Endothelial cell of umbilical vein (primary cell): ENCODE data around the gene TMEM266.

Experiments
- EZH2 ChIP-seq: IDR thresholded peaks from 2 replicates; pipeline ENCODE4 v1.6.1; 2012; ENCODE audit warnings: borderline replicate concordance, low read depth, mild to moderate bottlenecking, moderate library complexity, low read length, inconsistent platforms; ENCODE audit not compliant: severe bottlenecking
- GATA2 ChIP-seq: IDR thresholded peaks from 2 replicates; pipeline ENCODE4 v1.7.0; 2011; ENCODE audit warnings: low read depth, mild to moderate bottlenecking, moderate library complexity, mixed read lengths, low read length; ENCODE audit not compliant: insufficient read length, insufficient read depth
- JUN ChIP-seq: IDR thresholded peaks from 2 replicates; pipeline ENCODE4 v1.6.1; 2011; ENCODE audit warnings: borderline replicate concordance, low read depth; ENCODE audit not compliant: insufficient read length, insufficient read depth
- MYC ChIP-seq: IDR thresholded peaks from one replicate; pipeline ENCODE4 v1.6.1; 2011; ENCODE audit warnings: mild to moderate bottlenecking, low read depth, low read length
- POLR2A ChIP-seq: IDR thresholded peaks from 2 replicates; pipeline ENCODE4 v1.6.1; 2012; ENCODE audit warnings: low read depth, mild to moderate bottlenecking, control low read depth, low read length
- POLR2AphosphoS5 ChIP-seq: IDR thresholded peaks from 2 replicates; pipeline ENCODE4 v1.6.1; 2012; ENCODE audit warnings: low read depth, mild to moderate bottlenecking, control low read depth, low read length, moderate library complexity; ENCODE audit not compliant: insufficient read depth
- TF ChIP-seq, protein P1 (sequence below), 2 donors: IDR thresholded peaks; 1 replicate in 1 of 2; 2 replicates in 1 of 2; pipeline ENCODE4 v1.5.1; 2011; ENCODE audit warnings: low read length in 2 of 2, mild to moderate bottlenecking in 2 of 2, moderate library complexity in 2 of 2, control low read depth in 1 of 2, inconsistent platforms in 1 of 2, low read depth in 1 of 2; ENCODE audit not compliant: insufficient read depth in 1 of 2; ENCODE audit errors: extremely low read depth in 1 of 2
- TF ChIP-seq, protein P2 (sequence below): IDR thresholded peaks from 2 replicates; pipeline ENCODE4 v1.6.1; 2011; ENCODE audit not compliant: insufficient read depth, insufficient read length

DNA sequence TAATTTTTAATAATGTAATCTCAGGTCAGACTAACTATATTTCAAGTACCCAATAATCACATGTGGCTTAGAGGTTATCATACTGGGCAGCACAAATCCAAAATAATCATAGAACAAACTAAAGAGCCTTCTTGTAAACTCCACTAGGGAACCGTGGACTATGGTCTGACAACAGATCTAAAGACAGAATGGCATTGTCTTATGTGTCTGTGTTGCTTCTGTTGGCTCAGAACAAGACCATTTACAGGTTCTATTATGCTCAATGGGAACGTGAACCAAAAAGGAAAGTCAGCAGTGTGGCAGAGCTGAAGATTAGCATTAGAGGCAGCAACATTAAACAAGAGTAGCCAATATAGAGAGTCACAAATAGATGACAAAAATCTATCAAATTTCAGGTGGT, 176.6 kb downstream of the TMEM266 start:
- TF ChIP-seq, protein P1, sequence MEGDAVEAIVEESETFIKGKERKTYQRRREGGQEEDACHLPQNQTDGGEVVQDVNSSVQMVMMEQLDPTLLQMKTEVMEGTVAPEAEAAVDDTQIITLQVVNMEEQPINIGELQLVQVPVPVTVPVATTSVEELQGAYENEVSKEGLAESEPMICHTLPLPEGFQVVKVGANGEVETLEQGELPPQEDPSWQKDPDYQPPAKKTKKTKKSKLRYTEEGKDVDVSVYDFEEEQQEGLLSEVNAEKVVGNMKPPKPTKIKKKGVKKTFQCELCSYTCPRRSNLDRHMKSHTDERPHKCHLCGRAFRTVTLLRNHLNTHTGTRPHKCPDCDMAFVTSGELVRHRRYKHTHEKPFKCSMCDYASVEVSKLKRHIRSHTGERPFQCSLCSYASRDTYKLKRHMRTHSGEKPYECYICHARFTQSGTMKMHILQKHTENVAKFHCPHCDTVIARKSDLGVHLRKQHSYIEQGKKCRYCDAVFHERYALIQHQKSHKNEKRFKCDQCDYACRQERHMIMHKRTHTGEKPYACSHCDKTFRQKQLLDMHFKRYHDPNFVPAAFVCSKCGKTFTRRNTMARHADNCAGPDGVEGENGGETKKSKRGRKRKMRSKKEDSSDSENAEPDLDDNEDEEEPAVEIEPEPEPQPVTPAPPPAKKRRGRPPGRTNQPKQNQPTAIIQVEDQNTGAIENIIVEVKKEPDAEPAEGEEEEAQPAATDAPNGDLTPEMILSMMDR (IDR thresholded peaks at IDR 0.05; ENCODE audit: extremely low read depth in 1 of 2, insufficient read depth in 1 of 2, low read depth in 1 of 2, low read length in 2 of 2), result no peak
- TF ChIP-seq POLR2A (no peak), JUN (no peak), GATA2 (no peak), EZH2 (no peak), MYC (no peak), POLR2AphosphoS5 (no peak)
- TF ChIP-seq, protein P2, sequence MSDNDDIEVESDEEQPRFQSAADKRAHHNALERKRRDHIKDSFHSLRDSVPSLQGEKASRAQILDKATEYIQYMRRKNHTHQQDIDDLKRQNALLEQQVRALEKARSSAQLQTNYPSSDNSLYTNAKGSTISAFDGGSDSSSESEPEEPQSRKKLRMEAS, result no peak
